Measurements from ENCODE around the gene ADAM23.

Gene ADAM23

GRCh38 chr2:206563374-206563773, 120.0 kb downstream of the ADAM23 start:
- no peak for DNase-seq (ENCODE audit: low read depth in 3 of 3, low spot score in 1 of 3)

- no peak for DNase-seq (ENCODE audit: low read depth in 3 of 3, low spot score in 1 of 3)
Measured at GRCh38 chr2:206565666-206566065, 122.3 kb downstream of the ADAM23 start.

GRCh38 chr2:206569470-206569869, 126.1 kb downstream of the ADAM23 start:
- no peak for DNase-seq (ENCODE audit: low read depth in 3 of 3, low spot score in 1 of 3)

- no peak for DNase-seq (ENCODE audit: low read depth in 3 of 3, low spot score in 1 of 3)
Measured at GRCh38 chr2:206570199-206570598, 126.9 kb downstream of the ADAM23 start.

GRCh38 chr2:206572725-206573124, 129.4 kb downstream of the ADAM23 start:
- DNase-seq (ENCODE audit: low read depth in 3 of 3, low spot score in 1 of 3): no peak

GRCh38 chr2:206573793-206574192, 130.5 kb downstream of the ADAM23 start:
- DNase-seq (ENCODE audit: low read depth in 3 of 3, low spot score in 1 of 3): no peak

- DNase-seq (ENCODE audit: low read depth in 3 of 3, low spot score in 1 of 3): no peak
Measured at GRCh38 chr2:206584323-206585116, 141.2 kb downstream of the ADAM23 start.

GRCh38 chr2:206585335-206585734, 142.0 kb downstream of the ADAM23 start:
- no peak for DNase-seq (ENCODE audit: low read depth in 3 of 3, low spot score in 1 of 3)

GRCh38 chr2:206586609-206587008, 143.3 kb downstream of the ADAM23 start:
- DNase-seq (ENCODE audit: low read depth in 3 of 3, low spot score in 1 of 3): no peak

GRCh38 chr2:206597717-206598218, 154.4 kb downstream of the ADAM23 start:
- DNase-seq (ENCODE audit: low read depth in 3 of 3, low spot score in 1 of 3): no peak

GRCh38 chr2:206603243-206603642, 159.9 kb downstream of the ADAM23 start:
- no peak for DNase-seq (ENCODE audit: low read depth in 3 of 3, low spot score in 1 of 3)

GRCh38 chr2:206610451-206610850, 167.1 kb downstream of the ADAM23 start:
- DNase-seq (ENCODE audit: low read depth in 3 of 3, low spot score in 1 of 3): no peak

- DNase-seq (ENCODE audit: low read depth in 3 of 3, low spot score in 1 of 3): no peak
Measured at GRCh38 chr2:206611191-206611590, 167.9 kb downstream of the ADAM23 start.

GRCh38 chr2:206611736-206612135, 168.4 kb downstream of the ADAM23 start:
- no peak for DNase-seq (ENCODE audit: low read depth in 3 of 3, low spot score in 1 of 3)

GRCh38 chr2:206614811-206615210, 171.5 kb downstream of the ADAM23 start:
- DNase-seq (ENCODE audit: low read depth in 3 of 3, low spot score in 1 of 3): no peak

- DNase-seq (ENCODE audit: low read depth in 3 of 3, low spot score in 1 of 3): no peak
Measured at GRCh38 chr2:206615417-206616089, 172.2 kb downstream of the ADAM23 start.

GRCh38 chr2:206616151-206616550, 172.8 kb downstream of the ADAM23 start:
- no peak for DNase-seq (ENCODE audit: low read depth in 3 of 3, low spot score in 1 of 3)

GRCh38 chr2:206619011-206619410, 175.7 kb downstream of the ADAM23 start:
- no peak for DNase-seq (ENCODE audit: low read depth in 3 of 3, low spot score in 1 of 3)

- no peak for DNase-seq (ENCODE audit: low read depth in 3 of 3, low spot score in 1 of 3)
Measured at GRCh38 chr2:206626108-206626507, 182.8 kb downstream of the ADAM23 start.

- no peak for DNase-seq (ENCODE audit: low read depth in 3 of 3, low spot score in 1 of 3)
Measured at GRCh38 chr2:206627632-206628031, 184.3 kb downstream of the ADAM23 start.

GRCh38 chr2:206631340-206631739, 188.0 kb downstream of the ADAM23 start:
- no peak for DNase-seq (ENCODE audit: low read depth in 3 of 3, low spot score in 1 of 3)

- no peak for DNase-seq (ENCODE audit: low read depth in 3 of 3, low spot score in 1 of 3)
Measured at GRCh38 chr2:206635015-206635414, 191.7 kb downstream of the ADAM23 start.

Measured in stimulated activated CD4-positive, alpha-beta T cell treated with anti-CD3 and anti-CD28 coated beads, TNF-alpha, amount 100 ng/mL, for 1 hour (primary cell).